Sigmoid colon (tissue), 7 donors: Measurements from ENCODE around the gene FGF21. TPM values are rescaled to one million over a fixed set of nuclear protein-coding genes. Genes with fewer than 3 reads are reported as not detected.
A peak's percentile ranks its signal among the peaks of the same experiment; 100 is the strongest.

ENCODE experiments used
- DNase-seq: peaks from one replicate; pipeline ENCODE4 v3.0.0-alpha.2; 2019
- H3K27ac ChIP-seq, 4 donors: fragments of 200-600 bp; sonication (generic); one replicate each; pipeline ENCODE4 v1.5.1; 2016 to 2019; ENCODE audit warnings: mild to moderate bottlenecking in 1 of 4
- H3K27me3 ChIP-seq, 3 donors: fragments of 200-600 bp; sonication (generic); one replicate each; pipeline ENCODE4 v1.5.1; 2019; ENCODE audit warnings: mild to moderate bottlenecking in 1 of 3
- H3K36me3 ChIP-seq, 4 donors: fragments of 200-600 bp; sonication (generic); one replicate each; pipeline ENCODE4 v1.5.1; 2016 to 2019
- H3K4me1 ChIP-seq, 4 donors: fragments of 200-600 bp; sonication (generic); one replicate each; pipeline ENCODE4 v1.5.1; 2017 to 2019
- H3K4me3 ChIP-seq, 4 donors: fragments of 200-600 bp; sonication (generic); one replicate each; pipeline ENCODE4 v1.5.1; 2017 to 2019; ENCODE audit warnings: mild to moderate bottlenecking in 2 of 4, moderate library complexity in 1 of 4
- H3K9me3 ChIP-seq, 4 donors: fragments of 200-600 bp in 3 of 4; sonication (generic) in 3 of 4; one replicate each; pipeline versions ENCODE4 v1.5.1 to v1.6.1; 2013 to 2019
- EP300 ChIP-seq, 4 donors: sonication (generic); formaldehyde crosslinking; IDR thresholded peaks; one replicate each; pipeline ENCODE4 v1.6.1; 2017; ENCODE audit warnings: antibody characterized with exemption in 4 of 4
- POLR2A ChIP-seq, 2 donors: fragments of 450-650 bp; IDR thresholded peaks; one replicate each; pipeline ENCODE4 v1.6.1; 2016; ENCODE audit warnings: antibody characterized with exemption in 2 of 2, mild to moderate bottlenecking in 2 of 2, moderate library complexity in 2 of 2
- POLR2AphosphoS5 ChIP-seq, 4 donors: sonication (generic); formaldehyde crosslinking; IDR thresholded peaks; one replicate each; pipeline ENCODE4 v1.6.1; 2017; ENCODE audit warnings: antibody characterized with exemption in 4 of 4
- WGBS, 2 donors: extraction: QIAGEN DNeasy Blood & Tissue Kit; methylation state at CpG; one replicate each; pipeline ENCODE4 v1.1.7; 2013; 5-methylcytosine and 5-hydroxymethylcytosine counted together
- intact Hi-C: fragments of 100-400 bp; cut with DNase I; formaldehyde crosslinking; loops from one replicate; pipeline ENCODE4 v1.15.1; 2023
- polyA plus RNA-seq, 3 donors: library from polyadenylated mRNA; stranded (reverse); fragments of 200-250 nt; gene quantifications; one replicate each; pipeline ENCODE4 v1.2.3, GENCODE V29; 2013
- total RNA-seq, 4 donors: library from RNA; depleted of rRNA; stranded (reverse); fragments of >200 nt; gene quantifications; one replicate each; pipeline ENCODE4 v1.1.0, GENCODE V29; 2016
- TF ChIP-seq, protein P1 (sequence below), 4 experiments: fragments of 450-650 bp in 3 of 4; fragments of 200-600 bp in 1 of 4; IDR thresholded peaks; one replicate each; pipeline ENCODE4 v1.5.1; 2016 to 2019; ENCODE audit warnings: antibody characterized with exemption in 4 of 4, mild to moderate bottlenecking in 3 of 4, moderate library complexity in 2 of 4
- donor health status: healthy with polysubstance abuse.
- donor health status: Bipolar disorder and iron deficiency.
- donor health status: healthy.

FGF21 gene
- total and polyA plus RNA-seq, 7 donors, result not detected

- 22 to 26% methylated on average over 20 of the region's 20 CpGs for WGBS, 2 donors
- Histone ChIP-seq H3K4me1 (peaks cover 0 to 15% (median 13%) of the 10 kb centered on the region in 4 donors), H3K36me3 (no peaks in the 10 kb centered on the region), H3K27ac (peak overlapping the region in 1 of 4 donors; percentile 51), H3K9me3 (no peaks in the 10 kb centered on the region), H3K4me3 (peak overlapping the region in 3 of 4 donors; percentile 5 to 34 (median 25)), H3K27me3 (peaks cover 18 to 48% (median 42%) of the 10 kb centered on the region in 3 donors)
- intact Hi-C loops, result no loop called here
- no peak for DNase-seq
- TF ChIP-seq, protein P1, sequence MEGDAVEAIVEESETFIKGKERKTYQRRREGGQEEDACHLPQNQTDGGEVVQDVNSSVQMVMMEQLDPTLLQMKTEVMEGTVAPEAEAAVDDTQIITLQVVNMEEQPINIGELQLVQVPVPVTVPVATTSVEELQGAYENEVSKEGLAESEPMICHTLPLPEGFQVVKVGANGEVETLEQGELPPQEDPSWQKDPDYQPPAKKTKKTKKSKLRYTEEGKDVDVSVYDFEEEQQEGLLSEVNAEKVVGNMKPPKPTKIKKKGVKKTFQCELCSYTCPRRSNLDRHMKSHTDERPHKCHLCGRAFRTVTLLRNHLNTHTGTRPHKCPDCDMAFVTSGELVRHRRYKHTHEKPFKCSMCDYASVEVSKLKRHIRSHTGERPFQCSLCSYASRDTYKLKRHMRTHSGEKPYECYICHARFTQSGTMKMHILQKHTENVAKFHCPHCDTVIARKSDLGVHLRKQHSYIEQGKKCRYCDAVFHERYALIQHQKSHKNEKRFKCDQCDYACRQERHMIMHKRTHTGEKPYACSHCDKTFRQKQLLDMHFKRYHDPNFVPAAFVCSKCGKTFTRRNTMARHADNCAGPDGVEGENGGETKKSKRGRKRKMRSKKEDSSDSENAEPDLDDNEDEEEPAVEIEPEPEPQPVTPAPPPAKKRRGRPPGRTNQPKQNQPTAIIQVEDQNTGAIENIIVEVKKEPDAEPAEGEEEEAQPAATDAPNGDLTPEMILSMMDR (IDR thresholded peaks at IDR 0.05), result no peak
- TF ChIP-seq POLR2AphosphoS5 (IDR thresholded peaks at IDR 0.05), result no peak
- TF ChIP-seq EP300 (IDR thresholded peaks at IDR 0.05), result no peak
- no peak for TF ChIP-seq POLR2A (IDR thresholded peaks at IDR 0.05)
Measured at GRCh38 chr19:48751845-48752495, 3.4 kb upstream of the FGF21 start.

DNA sequence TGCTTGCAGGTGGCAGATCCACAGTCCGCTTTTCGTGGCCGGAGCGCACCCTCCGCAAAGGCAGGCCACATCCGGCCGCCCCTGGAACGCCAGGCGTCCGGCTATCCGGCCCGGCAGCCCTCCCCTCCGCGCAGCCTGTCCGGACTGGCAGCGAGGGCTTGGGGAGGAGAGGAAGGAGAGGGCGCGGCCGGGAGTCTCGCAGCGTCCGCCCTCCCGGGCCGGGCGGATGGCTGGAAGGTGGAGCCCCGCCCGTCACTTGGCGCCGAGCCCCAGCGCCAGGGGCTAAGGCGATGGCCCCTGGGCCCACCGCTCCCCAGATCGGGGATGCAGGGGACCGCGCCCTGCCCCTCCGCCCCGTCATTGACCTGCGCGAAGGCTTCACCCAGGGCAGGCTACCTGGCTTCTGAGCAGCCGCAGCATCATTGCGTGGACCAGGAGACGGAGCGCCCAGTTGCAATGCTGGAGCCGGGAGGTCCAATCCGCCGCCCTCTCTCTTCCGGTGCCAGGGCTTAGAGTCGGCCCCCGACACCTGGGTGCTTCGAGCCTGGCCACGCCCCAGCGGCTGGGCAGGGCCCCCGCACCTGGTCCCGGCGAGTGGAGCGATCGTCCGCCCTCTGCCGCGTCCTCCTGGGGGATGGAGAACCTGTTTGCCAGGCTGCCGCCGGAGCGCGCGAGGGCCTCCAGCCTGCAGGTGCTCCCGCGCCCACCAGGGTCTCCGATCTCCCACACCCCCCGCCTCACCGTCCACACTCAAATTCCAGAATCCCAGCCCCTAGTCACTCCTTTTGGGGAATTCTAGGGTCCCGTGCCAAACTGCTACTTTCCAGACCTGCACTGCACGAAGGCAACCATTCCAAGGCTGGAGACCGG, 2.6 kb upstream of the FGF21 start, which contains the start of gene FUT1:
Gene FUT1, minus strand, starts transcription at position 146 of the 870 bp plus-strand sequence. CDS start 1,360 bp downstream, outside the sequence.
- 1 to 2% methylated on average over 73 of the region's 73 CpGs for WGBS, 2 donors
- H3K27me3 ChIP-seq, result peaks cover 18 to 47% (median 39%) of the 10 kb centered on the region in 3 donors

GRCh38 chr19:48755787-48756186, 463 bp downstream of the FGF21 start:
- no peak overlapping the region for H3K4me3 ChIP-seq
- H3K4me1 ChIP-seq, result peaks cover 0 to 15% (median 13%) of the 10 kb centered on the region in 4 donors
- TF ChIP-seq EP300 (IDR thresholded peaks at IDR 0.05) (no peak), POLR2A (IDR thresholded peaks at IDR 0.05) (no peak), POLR2AphosphoS5 (IDR thresholded peaks at IDR 0.05) (no peak)
- TF ChIP-seq, protein P1 (IDR thresholded peaks at IDR 0.05), result no peak
- H3K27me3 ChIP-seq, result peaks cover 18 to 34% (median 25%) of the 10 kb centered on the region in 3 donors
- 48 to 80% methylated on average over 5 of the region's 5 CpGs for WGBS, 2 donors
- no peaks in the 10 kb centered on the region for H3K36me3 ChIP-seq
- no peak for DNase-seq
- H3K27ac ChIP-seq, result no peak overlapping the region
- intact Hi-C loops, result no loop called here
- no peaks in the 10 kb centered on the region for H3K9me3 ChIP-seq

More for the DNA sequence above, 2.6 kb upstream of the FGF21 start, which contains the start of gene FUT1:
- Histone ChIP-seq H3K9me3 (no peaks in the 10 kb centered on the region), H3K4me3 (peak within 1 kb of the TSS in 3 of 4 donors; percentile 5 to 34 (median 25)), H3K27ac (peak within 1 kb of the TSS in 1 of 4 donors; percentile 51), H3K36me3 (no peaks in the 10 kb centered on the region), H3K4me1 (peaks cover 0 to 15% (median 13%) of the 10 kb centered on the region in 4 donors)
- intact Hi-C loops, result no loop called here
- no peak for TF ChIP-seq POLR2A (IDR thresholded peaks at IDR 0.05)
- TF ChIP-seq POLR2AphosphoS5 (IDR thresholded peaks at IDR 0.05), result peak in 2 of 4 donors; percentile 43 to 48
- DNase-seq, result peak; percentile 72

- intact Hi-C loops, result no loop called here
- H3K4me1 ChIP-seq, result peaks cover 0 to 15% (median 13%) of the 10 kb centered on the region in 4 donors
- no peak overlapping the region for H3K27ac ChIP-seq
- peaks cover 16 to 31% (median 21%) of the 10 kb centered on the region in 3 donors for H3K27me3 ChIP-seq
- H3K9me3 ChIP-seq, result no peaks in the 10 kb centered on the region
- TF ChIP-seq, protein P1 (IDR thresholded peaks at IDR 0.05), result no peak
- TF ChIP-seq POLR2A (IDR thresholded peaks at IDR 0.05) (no peak), POLR2AphosphoS5 (IDR thresholded peaks at IDR 0.05) (no peak), EP300 (IDR thresholded peaks at IDR 0.05) (no peak)
- H3K36me3 ChIP-seq, result no peaks in the 10 kb centered on the region
- DNase-seq, result no peak
- no peak overlapping the region for H3K4me3 ChIP-seq
- 88 to 92% methylated on average over 11 of the region's 11 CpGs for WGBS, 2 donors
Measured at GRCh38 chr19:48756212-48756611, 888 bp downstream of the FGF21 start.

GRCh38 chr19:48756686-48757085, 1.4 kb downstream of the FGF21 start:
- TF ChIP-seq POLR2A (IDR thresholded peaks at IDR 0.05) (no peak), EP300 (IDR thresholded peaks at IDR 0.05) (no peak), POLR2AphosphoS5 (IDR thresholded peaks at IDR 0.05) (no peak)
- intact Hi-C loops, result no loop called here
- H3K9me3 ChIP-seq, result no peaks in the 10 kb centered on the region

More at GRCh38 chr19:48756686-48757085, 1.4 kb downstream of the FGF21 start:
- Histone ChIP-seq H3K4me3 (no peak overlapping the region), H3K27me3 (peaks cover 11 to 26% (median 16%) of the 10 kb centered on the region in 3 donors), H3K4me1 (peaks cover 0 to 15% (median 13%) of the 10 kb centered on the region in 4 donors), H3K36me3 (no peaks in the 10 kb centered on the region), H3K27ac (no peak overlapping the region)
- 63 to 87% methylated on average over 9 of the region's 9 CpGs for WGBS, 2 donors
- DNase-seq, result no peak
